Ascending aorta (tissue), 2 donors: ENCODE data around the gene SRSF1. TPM values are rescaled to one million over a fixed set of nuclear protein-coding genes. Genes with fewer than 3 reads are reported as not detected.
A peak's percentile ranks its signal among the peaks of the same experiment; 100 is the strongest.

Source experiments
- DNase-seq, 2 donors: peaks; one replicate each; pipeline ENCODE4 v3.0.0-alpha.2; 2019; ENCODE audit warnings: low spot score in 2 of 2
- H3K27ac ChIP-seq, 2 donors: fragments of 200-600 bp; sonication (generic); one replicate each; pipeline ENCODE4 v1.5.1; 2016 to 2017; ENCODE audit warnings: mild to moderate bottlenecking in 1 of 2
- H3K27me3 ChIP-seq: fragments of 200-600 bp; sonication (generic); one replicate; pipeline ENCODE4 v1.5.1; 2017
- H3K36me3 ChIP-seq, 2 donors: fragments of 200-600 bp; sonication (generic); one replicate each; pipeline ENCODE4 v1.5.1; 2016
- H3K4me1 ChIP-seq, 2 donors: fragments of 200-600 bp; sonication (generic); one replicate each; pipeline ENCODE4 v1.5.1; 2016 to 2017; ENCODE audit warnings: mild to moderate bottlenecking in 1 of 2
- H3K4me3 ChIP-seq, 2 donors: fragments of 200-600 bp; sonication (generic); one replicate each; pipeline ENCODE4 v1.5.1; 2016 to 2017; ENCODE audit warnings: mild to moderate bottlenecking in 1 of 2
- H3K9me3 ChIP-seq, 2 donors: fragments of 200-600 bp; sonication (generic); one replicate each; pipeline ENCODE4 v1.5.1; 2016
- intact Hi-C: fragments of 100-400 bp; cut with DNase I; formaldehyde crosslinking; loops from one replicate; pipeline ENCODE4 v1.15.1; 2023
- total RNA-seq: library from RNA; depleted of rRNA; stranded (reverse); fragments of >200 nt; gene quantifications from one replicate; pipeline ENCODE4 v1.1.0, GENCODE V29; 2016
- TF ChIP-seq, protein P1 (sequence below), 3 experiments: fragments of 200-600 bp in 2 of 3; fragments of 450-650 bp in 1 of 3; sonication (generic) in 2 of 3; IDR thresholded peaks; one replicate each; pipeline ENCODE4 v1.5.1; 2016 to 2019; ENCODE audit warnings: antibody characterized with exemption in 3 of 3, mild to moderate bottlenecking in 1 of 3, moderate library complexity in 1 of 3

SRSF1 gene
- total RNA-seq, 1 donor from 2014 or later = 89.4 TPM

DNA sequence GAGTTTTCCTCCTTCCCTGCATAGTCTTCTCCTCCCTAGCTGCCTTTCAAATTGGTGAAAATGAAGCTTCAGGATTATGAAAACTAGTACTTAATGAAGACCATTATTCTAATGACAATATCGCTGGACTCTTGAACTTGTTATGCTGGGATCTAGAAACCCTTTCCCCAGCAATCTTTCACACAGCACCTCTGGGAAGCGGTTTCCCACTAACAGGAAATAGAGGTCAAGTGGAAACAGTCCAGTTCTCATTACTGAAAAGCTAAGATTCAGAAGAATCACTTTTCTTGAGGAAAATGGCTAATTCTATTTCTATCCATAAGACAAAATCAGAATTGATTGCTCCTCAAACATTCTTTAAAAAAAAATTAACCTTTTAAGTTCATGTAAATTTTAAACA is 17.0 kb downstream of the SRSF1 start:
- Histone ChIP-seq H3K4me3 (no peak overlapping the region), H3K9me3 (no peaks in the 10 kb centered on the region), H3K36me3 (no peaks in the 10 kb centered on the region), H3K4me1 (peaks cover 0 to 9% of the 10 kb centered on the region in 2 donors), H3K27ac (peak overlapping the region in 1 of 2 donors; percentile 97), H3K27me3 (no peaks in the 10 kb centered on the region)
- DNase-seq = no peak
- TF ChIP-seq, protein P1, sequence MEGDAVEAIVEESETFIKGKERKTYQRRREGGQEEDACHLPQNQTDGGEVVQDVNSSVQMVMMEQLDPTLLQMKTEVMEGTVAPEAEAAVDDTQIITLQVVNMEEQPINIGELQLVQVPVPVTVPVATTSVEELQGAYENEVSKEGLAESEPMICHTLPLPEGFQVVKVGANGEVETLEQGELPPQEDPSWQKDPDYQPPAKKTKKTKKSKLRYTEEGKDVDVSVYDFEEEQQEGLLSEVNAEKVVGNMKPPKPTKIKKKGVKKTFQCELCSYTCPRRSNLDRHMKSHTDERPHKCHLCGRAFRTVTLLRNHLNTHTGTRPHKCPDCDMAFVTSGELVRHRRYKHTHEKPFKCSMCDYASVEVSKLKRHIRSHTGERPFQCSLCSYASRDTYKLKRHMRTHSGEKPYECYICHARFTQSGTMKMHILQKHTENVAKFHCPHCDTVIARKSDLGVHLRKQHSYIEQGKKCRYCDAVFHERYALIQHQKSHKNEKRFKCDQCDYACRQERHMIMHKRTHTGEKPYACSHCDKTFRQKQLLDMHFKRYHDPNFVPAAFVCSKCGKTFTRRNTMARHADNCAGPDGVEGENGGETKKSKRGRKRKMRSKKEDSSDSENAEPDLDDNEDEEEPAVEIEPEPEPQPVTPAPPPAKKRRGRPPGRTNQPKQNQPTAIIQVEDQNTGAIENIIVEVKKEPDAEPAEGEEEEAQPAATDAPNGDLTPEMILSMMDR (IDR thresholded peaks at IDR 0.05) = no peak
- intact Hi-C loops = no loop called here

DNA sequence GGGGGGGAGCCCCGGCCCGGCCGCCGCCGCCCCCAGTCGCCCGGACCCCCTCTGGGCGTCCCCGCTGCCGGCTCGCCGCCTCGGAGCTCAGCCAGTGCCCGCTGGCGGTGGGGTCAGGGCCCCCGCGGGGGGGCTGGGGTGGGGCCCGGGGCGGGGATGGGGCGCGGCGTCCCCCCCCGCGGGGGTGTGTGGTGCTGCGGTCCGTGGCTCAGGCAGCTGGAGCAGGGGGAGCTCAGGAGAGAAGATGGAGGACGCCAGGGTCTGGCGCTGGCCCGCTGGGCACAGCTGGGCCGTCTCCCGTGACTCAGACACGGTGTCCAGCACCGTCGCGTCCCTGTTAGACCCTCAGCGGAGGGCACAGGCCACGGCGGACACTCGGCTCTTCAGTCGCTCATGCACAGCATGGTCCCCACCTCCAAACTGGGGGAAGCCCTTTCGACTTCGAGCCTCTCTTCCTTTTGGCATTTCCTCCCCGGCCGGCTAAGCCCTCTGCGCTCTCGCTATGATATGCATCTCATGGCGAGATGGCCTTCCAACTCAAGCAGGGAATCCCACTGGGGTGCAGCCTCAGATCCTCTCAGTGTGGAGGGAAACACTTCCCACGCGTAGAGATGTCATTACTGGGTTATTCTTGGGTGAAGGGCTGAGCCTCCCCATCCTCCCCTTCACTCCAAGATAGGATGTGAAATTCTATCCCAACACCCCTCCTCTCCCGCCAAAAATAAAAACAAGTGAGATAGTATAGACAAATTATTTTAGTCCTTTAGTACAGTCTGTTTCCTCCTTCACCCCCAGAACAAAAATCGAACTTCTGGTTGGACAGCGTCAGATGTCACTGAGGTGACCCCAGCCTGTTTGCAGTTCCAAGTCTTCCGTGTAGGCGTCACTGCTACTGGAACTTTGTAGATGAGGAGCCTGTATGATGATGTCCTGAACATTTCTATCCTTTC is 18.5 kb downstream of the SRSF1 start:
- H3K9me3 ChIP-seq = no peaks in the 10 kb centered on the region
- intact Hi-C loops = loop anchor here (1.0 to 5.0 kb wide), 4 partner anchors 18 to 130 kb away; partner anchors contain the start of genes DYNLL2 and SRSF1

DNA sequence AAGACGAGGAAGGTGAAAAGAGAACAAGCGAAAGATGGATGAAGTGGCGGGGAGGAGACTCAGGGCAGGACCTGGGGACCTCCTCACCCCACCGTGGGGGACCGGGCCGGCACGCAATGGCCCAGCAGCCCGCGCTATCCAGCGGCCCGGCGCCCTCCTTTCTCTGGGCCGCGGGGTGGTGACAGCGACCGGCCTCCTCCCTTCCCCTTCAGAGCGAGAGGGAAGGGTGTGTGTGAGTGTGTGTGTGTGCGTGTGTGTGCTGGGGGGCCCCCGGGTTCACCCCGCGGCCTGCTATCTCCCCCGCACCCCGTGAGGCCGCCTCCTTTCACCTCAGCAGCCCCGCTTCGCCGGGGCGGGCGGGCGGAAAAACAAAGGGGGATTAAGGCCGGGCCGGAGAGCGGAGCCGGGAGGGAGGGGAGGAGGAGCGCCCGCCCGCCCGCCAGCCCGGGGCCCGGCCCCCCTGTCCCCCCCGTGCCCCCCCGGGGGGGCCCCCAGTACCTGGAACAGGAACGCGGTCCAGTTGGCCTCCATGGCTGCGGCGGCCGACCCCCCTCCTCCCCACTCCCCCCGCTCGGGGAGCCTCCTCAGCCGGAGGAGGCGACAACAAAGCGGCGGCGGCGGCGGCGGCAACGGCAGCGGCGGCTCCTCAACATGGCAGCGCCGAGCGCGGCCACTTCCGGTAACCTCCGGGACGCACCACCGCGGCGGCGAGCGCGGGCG is 19.3 kb downstream of the SRSF1 start, which contains the start of gene VEZF1:
TSS of gene VEZF1 (minus strand) at position 674 of the 720 bp plus-strand sequence. CDS start at position 531, 143 bp downstream.
- Histone ChIP-seq H3K27me3 (no peaks in the 10 kb centered on the region), H3K36me3 (peaks cover 0 to 2% of the 10 kb centered on the region in 2 donors), H3K4me1 (peaks cover 0 to 19% of the 10 kb centered on the region in 2 donors), H3K9me3 (no peaks in the 10 kb centered on the region), H3K27ac (peak within 1 kb of the TSS; percentile 97 to 98), H3K4me3 (peak within 1 kb of the TSS; percentile 84 to 85)
- DNase-seq = peak in 1 of 2 donors; percentile 85
- intact Hi-C loops = loop anchor here (1.0 to 5.0 kb wide), 5 partner anchors 19 to 129 kb away; partner anchors contain the start of genes DYNLL2 and SRSF1
- TF ChIP-seq, protein P1 (IDR thresholded peaks at IDR 0.05) = no peak

More for the DNA sequence above, 18.5 kb downstream of the SRSF1 start:
- H3K4me3 ChIP-seq = peak overlapping the region; percentile 84 to 85
- no peaks in the 10 kb centered on the region for H3K27me3 ChIP-seq
- TF ChIP-seq, protein P1 (IDR thresholded peaks at IDR 0.05) = peak in 1 of 3 experiments; percentile 7
- H3K36me3 ChIP-seq = no peaks in the 10 kb centered on the region
- peak in 1 of 2 donors; percentile 83 for DNase-seq
- peaks cover 0 to 13% of the 10 kb centered on the region in 2 donors for H3K4me1 ChIP-seq
- peak overlapping the region; percentile 97 to 98 for H3K27ac ChIP-seq

DNA sequence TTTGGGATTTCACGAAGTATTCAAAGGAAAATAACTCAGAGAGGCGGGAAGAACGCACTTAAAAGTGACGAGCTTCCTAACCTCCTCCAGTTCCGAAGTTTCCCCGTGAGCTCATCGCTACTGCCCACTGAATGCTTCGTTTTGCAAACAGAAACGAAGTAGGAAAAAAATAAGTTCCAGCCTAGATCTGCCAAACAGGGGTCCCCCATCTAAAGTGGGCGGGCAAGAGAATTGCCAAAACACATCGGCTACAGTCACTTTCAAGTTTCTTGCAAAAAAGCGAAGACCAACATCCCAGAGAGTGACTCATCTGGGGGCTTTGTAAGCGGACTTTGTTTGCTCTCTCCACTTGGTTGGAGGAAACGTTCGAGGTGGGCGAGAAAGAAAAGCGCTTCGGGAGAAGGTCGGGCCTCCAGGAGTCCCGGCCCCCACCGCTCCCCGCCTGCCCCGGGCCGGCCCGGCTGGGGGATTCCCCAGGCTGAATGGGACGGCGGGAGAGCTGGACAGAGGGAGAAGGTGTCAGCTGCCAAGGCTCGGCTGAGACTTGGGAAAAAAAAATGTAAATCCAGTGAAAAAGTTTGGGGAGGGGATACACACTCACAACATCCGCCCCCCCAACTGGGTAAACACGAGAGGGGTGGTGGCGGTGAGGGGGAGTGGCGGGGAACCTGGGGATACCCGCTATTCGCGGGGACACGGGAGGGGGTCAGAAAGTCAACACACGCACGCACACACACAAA is 20.0 kb downstream of the SRSF1 start:
- H3K27ac ChIP-seq = peak overlapping the region; percentile 97 to 98
- H3K4me1 ChIP-seq = peaks cover 0 to 26% of the 10 kb centered on the region in 2 donors
- TF ChIP-seq, protein P1 (IDR thresholded peaks at IDR 0.05) = no peak
- no peaks in the 10 kb centered on the region for H3K9me3 ChIP-seq
- peak overlapping the region; percentile 84 to 85 for H3K4me3 ChIP-seq
- peak in 1 of 2 donors; percentile 75 for DNase-seq
- intact Hi-C loops = loop anchor here (2.0 to 5.0 kb wide), 2 partner anchors 34 to 95 kb away; partner anchors contain the start of gene DYNLL2
- no peaks in the 10 kb centered on the region for H3K27me3 ChIP-seq
- peaks cover 4 to 7% of the 10 kb centered on the region in 2 donors for H3K36me3 ChIP-seq

DNA sequence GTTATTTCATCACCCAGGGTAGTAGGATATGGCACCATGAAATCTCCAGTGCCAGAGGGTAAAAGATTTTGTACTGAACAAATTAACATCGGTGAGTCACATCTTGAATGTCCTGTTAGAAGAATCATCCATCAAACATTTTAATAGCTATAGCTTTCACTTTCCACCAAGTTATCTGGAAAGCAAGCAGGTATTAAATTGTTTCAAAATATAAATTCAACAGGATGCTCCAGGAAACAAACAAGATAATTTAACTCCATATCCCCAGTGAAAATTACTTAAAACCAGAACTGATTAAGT is 21.4 kb downstream of the SRSF1 start:
- H3K36me3 ChIP-seq = peaks cover 12 to 17% of the 10 kb centered on the region in 2 donors
- peaks cover 0 to 28% of the 10 kb centered on the region in 2 donors for H3K4me1 ChIP-seq
- no peak overlapping the region for H3K27ac ChIP-seq
- TF ChIP-seq, protein P1 (IDR thresholded peaks at IDR 0.05) = no peak
- H3K4me3 ChIP-seq = peak overlapping the region in 1 of 2 donors; percentile 8
- DNase-seq = no peak
- H3K9me3 ChIP-seq = no peaks in the 10 kb centered on the region
- no peaks in the 10 kb centered on the region for H3K27me3 ChIP-seq
- intact Hi-C loops = loop anchor here (5.0 kb wide), 1 partner anchor 97 kb away; the partner anchor contains the start of gene DYNLL2
